Activated CD4-positive, alpha-beta T cell treated with anti-CD3 and anti-CD28 coated beads for 36 hours (primary cell): ENCODE measurements around the gene RAD23A. TPM values are rescaled to one million over a fixed set of nuclear protein-coding genes. Genes with fewer than 3 reads are reported as not detected.

Experiments
- microRNA-seq: library from miRNA; unstranded; fragments of <30 nt; microRNA quantifications from one replicate; pipeline ENCODE4 v1.2.0, GENCODE V29; 2021; ENCODE audit warnings: borderline replicate concordance
- total RNA-seq, 2 experiments: library from RNA; stranded (reverse); gene quantifications; one replicate each; pipeline ENCODE4 v1.2.3, GENCODE V29; 2021

The RAD23A gene
- total RNA-seq, 2 experiments from 2014 or later = 189 to 265 TPM

Small RNA genes lying within 50 kb of the gene (microRNA-seq; reads per million reads assigned to microRNA genes)
- gene MIR5695 = not detected
- gene MIR6515 = 4.6 reads per million, percentile 12 among the genes with 10 or more reads in this experiment

Other genes with a start within 250 kb of the RAD23A start
- gene FBXW9, start 249.2 kb upstream of the RAD23A start, total RNA-seq = 1 to 10 TPM; 8.3 to 8.8 TPM
- 100 to 1,000 TPM in 1 of 2 experiments, 10 to 100 TPM in 1; 84.8 to 101 TPM for gene TNPO2, start 221.9 kb upstream of the RAD23A start, total RNA-seq
- gene TRIR, start 211.2 kb upstream of the RAD23A start, total RNA-seq = 100 to 1,000 TPM; 160 to 215 TPM
- 10 to 100 TPM; 53.7 to 61.9 TPM for gene GET3, start 208.4 kb upstream of the RAD23A start, total RNA-seq
- not detected for gene BEST2, start 194.1 kb upstream of the RAD23A start, total RNA-seq
- gene HOOK2, start 170.3 kb upstream of the RAD23A start, total RNA-seq = 10 to 100 TPM; 20.4 to 20.9 TPM
- 100 to 1,000 TPM; 375 to 412 TPM for gene JUNB, start 154.4 kb upstream of the RAD23A start, total RNA-seq
- 100 to 1,000 TPM; 261 to 325 TPM for gene PRDX2, start 144.1 kb upstream of the RAD23A start, total RNA-seq
- 10 to 100 TPM; 31.0 to 48.2 TPM for gene THSD8, start 143.8 kb upstream of the RAD23A start, total RNA-seq
- gene RNASEH2A, start 139.3 kb upstream of the RAD23A start, total RNA-seq = 10 to 100 TPM; 27.0 to 51.1 TPM
- gene RTBDN, start 111.3 kb upstream of the RAD23A start, total RNA-seq = not detected
- 1 to 10 TPM; 1.8 to 2.7 TPM for gene MAST1, start 107.3 kb upstream of the RAD23A start, total RNA-seq
- 10 to 100 TPM; 22.5 to 24.3 TPM for gene DNASE2, start 64.4 kb upstream of the RAD23A start, total RNA-seq
- under 1 TPM; 0.18 to 0.37 TPM for gene KLF1, start 58.7 kb upstream of the RAD23A start, total RNA-seq
- gene GCDH, start 54.7 kb upstream of the RAD23A start, total RNA-seq = 10 to 100 TPM; 36.2 to 41.1 TPM
- gene SYCE2, start 26.6 kb upstream of the RAD23A start, total RNA-seq = 1 to 10 TPM; 2.7 to 3.5 TPM
- gene FARSA, start 12.2 kb upstream of the RAD23A start, total RNA-seq = 100 to 1,000 TPM; 120 to 142 TPM
- gene CALR, start 7.3 kb upstream of the RAD23A start, total RNA-seq = 100 to 1,000 TPM; 557 to 569 TPM
- 10 to 100 TPM; 31.1 to 36.3 TPM for gene GADD45GIP1, start 11.4 kb downstream of the RAD23A start, total RNA-seq
- under 1 TPM; 0.21 to 0.25 TPM for gene DAND5, start 23.7 kb downstream of the RAD23A start, total RNA-seq
- 1 to 10 TPM; 4.3 to 4.8 TPM for gene NFIX, start 49.6 kb downstream of the RAD23A start, total RNA-seq
- gene LYL1, start 157.0 kb downstream of the RAD23A start, total RNA-seq = 1 to 10 TPM; 2.0 to 2.5 TPM
- 10 to 100 TPM; 73.0 to 96.1 TPM for gene TRMT1, start 170.9 kb downstream of the RAD23A start, total RNA-seq
- 10 to 100 TPM; 77.5 to 84.5 TPM for gene NACC1, start 172.4 kb downstream of the RAD23A start, total RNA-seq
- 10 to 100 TPM; 64.8 to 71.4 TPM for gene STX10, start 204.5 kb downstream of the RAD23A start, total RNA-seq
- gene IER2, start 204.5 kb downstream of the RAD23A start, total RNA-seq = 100 to 1,000 TPM; 109 to 118 TPM